ENCODE data around the gene FLOT1.

FLOT1 gene

DNA sequence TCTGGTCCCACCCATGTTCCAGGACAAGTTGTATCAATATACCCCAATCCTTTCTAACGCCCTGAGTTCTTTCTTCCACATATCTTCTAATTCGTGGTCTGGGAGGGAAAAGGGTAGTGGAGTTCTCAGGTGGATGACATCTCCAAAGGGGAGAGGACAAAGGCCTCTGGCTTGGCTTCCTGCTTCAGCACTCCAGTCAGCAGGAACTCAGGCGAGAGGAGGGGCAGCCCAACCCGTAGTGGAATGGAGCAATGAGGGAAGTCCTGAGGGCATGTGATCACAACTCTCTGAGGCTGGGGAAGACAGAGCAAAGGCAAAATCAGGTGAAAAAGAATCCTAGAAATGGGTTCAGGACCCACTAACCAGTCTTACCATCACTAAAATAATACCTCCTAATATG is 42.1 kb downstream of the FLOT1 start:
- no peak for DNase-seq (ENCODE audit: low spot score)

DNA sequence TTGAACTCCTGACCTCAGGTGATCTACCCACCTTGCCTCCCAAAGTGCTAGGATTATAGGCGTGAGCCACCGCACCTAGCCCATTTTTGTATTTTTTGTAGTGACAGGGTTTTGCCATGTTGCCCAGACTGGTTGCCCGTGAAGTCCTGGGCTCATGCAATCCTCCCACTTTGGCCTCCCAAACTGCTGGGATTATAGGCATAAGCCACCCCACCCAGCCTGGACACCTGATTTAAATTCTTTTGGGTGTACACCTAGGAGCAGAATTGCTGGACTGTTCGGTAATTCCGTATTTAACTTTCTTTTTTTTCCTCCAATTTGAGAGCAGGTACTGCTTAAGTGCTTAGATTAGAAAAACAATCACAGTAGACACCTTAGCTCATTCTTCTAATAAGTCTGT is 46.1 kb downstream of the FLOT1 start:
- DNase-seq (ENCODE audit: low spot score): no peak

DNA sequence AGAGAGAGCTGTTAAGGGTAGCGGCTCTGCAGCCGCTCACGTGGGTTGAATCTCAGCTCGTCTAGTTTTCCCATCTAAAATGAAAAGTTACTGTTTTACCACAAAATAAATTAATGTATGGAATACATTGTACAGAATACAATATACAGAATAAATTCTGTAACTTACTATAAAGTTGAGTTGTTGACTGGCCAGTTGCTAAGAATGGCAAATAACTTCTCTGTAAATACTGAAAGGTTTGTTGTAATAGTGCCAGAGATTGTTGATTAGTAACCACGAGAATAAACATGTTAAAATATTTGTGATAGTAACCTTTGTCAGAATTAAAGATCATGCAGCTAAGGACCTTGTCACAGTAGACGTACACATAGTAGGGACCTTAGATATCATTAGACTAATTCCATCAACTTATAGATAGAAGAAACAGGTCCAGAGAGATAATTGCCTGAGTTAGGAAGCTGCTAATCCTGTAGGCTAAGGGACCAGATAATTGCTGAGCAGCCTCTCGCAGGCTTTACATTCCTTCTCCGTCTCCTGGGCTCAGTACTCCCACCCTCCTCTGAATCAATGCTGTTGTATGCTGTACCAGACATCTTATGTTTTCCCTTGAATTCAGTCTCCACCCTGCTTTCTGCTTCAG is 51.2 kb downstream of the FLOT1 start:
- DNase-seq (ENCODE audit: low spot score): no peak

DNA sequence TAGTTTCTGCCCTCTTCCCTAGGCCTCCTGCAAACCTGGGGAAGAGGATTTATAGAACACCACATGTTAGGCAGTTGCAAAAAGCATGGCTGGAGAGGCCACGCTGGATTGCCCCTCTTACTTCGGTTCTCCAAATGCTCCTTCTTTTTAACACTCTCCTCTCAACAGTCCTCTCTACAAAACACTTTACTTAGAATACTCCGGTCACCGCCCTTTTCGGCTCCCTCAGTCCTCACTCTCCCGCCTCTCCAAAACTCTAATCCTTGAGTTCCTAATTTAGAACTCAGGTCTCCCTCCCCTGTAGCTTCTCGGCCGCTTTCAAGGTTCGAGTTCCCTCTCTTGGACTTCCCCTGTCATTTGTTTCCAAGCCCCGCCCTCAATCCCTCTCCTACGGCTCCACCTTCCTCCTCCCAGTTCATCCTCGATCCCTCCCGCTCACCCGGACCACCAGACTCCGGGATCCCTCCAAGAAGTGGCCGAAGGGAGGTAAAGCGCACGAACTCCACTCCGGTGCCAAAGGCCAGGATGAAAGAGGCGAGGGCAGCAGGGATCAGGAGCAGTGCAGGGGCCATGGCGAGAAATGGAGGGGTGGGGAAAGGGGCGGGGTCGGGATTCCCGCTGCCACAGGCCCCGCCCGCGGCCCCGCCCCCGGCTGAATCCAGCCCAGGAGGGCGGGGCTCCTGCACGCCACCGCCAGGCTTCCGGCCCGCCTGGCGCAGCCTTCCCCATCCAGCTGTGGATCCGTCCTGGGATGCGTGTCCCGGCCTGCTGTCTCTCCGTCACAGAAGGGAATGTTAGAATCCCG is 51.9 kb downstream of the FLOT1 start, which contains the start of gene NRM:
TSS of gene NRM (minus strand) at position 582 of the 805 bp plus-strand sequence. CDS start at position 572, 10 bp downstream.
- DNase-seq (ENCODE audit: low spot score): peak; percentile 91

DNA sequence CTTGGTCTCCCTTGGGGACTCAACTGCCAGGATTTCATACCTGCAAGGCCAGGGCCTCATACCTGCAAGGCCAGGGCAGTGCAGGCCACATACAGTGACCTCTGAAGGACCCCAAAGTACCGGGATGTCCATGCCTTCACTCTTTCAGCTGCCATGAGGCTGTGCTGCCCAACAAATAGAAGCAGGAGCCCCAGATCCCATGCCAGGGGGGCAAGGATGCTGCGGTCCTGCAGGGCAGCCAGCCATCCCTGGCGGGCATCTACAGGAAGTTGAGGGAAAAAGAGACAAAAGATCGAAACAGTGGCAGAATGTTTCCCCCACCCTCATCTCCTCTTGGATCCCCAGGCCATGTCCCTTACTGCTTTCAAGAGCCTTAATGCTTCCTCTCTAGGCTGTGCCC is 52.5 kb downstream of the FLOT1 start:
- DNase-seq (ENCODE audit: low spot score): no peak

DNA sequence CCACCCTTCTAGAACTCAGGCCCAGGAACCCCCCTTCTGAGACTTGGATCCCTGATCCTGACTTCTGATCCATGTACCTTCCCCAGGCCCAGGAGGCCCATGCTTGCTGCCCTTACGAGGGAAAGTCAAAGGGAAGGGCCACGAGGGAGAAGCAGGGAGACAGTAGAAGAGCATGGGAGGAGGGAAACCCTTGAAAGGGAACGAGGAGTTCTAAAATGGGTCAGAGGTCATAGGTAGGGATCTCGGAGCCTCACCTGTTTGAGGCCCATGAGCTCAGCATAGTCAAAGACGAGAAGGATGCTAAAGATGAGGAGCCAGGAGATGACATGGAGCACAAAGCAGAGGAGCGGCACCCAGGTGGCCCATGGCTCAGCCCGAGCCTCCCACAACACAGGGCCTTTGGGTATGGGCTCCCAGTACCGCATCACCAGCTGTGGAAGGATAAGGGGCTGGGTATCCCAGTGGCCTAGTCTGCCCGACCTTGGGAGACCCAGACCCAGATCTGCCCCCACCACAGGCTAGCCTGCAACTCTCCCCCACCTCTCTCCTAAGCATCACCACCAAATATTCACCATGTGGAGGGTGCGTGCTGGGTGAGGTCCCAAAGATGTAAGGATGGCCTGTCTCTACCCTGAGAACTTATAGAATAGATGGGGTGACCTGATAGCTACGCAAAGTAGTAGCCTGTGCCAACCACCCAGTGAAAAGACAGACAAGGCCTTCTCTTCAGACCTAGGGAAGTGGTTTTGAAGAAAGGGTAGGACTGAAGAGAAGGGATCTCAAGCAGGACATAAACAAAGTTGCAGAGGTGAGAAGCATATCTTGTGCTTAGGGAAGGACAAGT is 53.2 kb downstream of the FLOT1 start:
- DNase-seq (ENCODE audit: low spot score): no peak

DNA sequence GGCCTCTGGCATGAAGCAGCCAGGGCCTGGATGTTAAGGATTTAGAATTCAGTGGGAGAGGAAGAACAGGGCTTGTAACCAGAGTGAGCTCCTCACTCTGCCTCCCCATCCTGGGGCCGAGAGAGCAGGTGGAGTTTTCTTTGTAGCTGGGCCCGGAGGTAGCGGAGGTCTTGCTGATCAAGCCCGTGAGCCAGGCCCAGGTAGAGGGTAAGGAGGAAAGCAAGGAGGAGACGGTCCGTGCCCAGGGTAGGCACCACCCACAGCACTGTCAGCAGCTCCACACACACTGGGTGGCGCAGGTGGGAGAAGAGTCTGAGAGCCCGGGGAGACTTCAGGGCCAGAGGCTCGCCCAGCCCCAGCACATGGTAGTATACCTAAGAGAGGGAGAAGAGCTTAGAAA is 53.9 kb downstream of the FLOT1 start:
- no peak for DNase-seq (ENCODE audit: low spot score)

DNA sequence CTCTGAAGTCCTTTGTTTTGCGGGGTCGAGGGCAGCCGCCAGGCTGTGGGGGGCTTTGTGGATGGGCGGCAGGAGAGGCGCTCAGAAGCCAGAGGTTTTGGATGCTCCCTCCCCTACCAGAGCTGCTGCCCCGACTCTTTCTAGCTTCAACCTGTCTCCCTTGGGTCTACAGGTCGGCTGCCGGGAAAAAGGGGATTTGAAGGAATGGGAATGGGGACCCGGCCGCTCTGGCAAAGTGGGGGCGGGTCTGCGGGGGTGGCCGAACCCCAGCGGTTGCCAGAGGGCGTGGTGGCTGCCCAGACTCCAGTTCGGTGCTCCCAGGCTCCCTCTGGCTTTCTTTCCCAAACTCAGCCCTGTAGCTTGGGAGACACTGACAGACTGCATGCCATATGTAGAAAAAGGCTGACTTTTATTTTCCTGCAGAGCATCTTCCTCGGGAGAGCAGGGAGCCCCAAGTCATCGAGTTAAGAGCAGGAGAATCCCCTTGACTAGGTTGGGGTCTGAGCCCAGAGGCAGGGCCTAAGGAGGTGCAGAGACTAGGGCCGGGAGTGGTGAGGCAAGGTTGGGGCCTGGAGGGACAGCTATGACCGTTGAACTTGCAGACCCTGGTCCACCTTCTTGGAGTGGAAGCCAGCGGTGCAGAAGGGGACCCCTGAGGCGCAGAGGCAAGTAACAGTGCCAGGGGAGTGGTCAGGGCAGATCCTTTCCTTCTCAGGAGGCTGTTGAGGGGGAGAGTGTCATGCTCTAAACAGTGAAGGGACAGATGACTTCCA is 54.6 kb downstream of the FLOT1 start:
- peak; percentile 30 for DNase-seq (ENCODE audit: low spot score)

DNA sequence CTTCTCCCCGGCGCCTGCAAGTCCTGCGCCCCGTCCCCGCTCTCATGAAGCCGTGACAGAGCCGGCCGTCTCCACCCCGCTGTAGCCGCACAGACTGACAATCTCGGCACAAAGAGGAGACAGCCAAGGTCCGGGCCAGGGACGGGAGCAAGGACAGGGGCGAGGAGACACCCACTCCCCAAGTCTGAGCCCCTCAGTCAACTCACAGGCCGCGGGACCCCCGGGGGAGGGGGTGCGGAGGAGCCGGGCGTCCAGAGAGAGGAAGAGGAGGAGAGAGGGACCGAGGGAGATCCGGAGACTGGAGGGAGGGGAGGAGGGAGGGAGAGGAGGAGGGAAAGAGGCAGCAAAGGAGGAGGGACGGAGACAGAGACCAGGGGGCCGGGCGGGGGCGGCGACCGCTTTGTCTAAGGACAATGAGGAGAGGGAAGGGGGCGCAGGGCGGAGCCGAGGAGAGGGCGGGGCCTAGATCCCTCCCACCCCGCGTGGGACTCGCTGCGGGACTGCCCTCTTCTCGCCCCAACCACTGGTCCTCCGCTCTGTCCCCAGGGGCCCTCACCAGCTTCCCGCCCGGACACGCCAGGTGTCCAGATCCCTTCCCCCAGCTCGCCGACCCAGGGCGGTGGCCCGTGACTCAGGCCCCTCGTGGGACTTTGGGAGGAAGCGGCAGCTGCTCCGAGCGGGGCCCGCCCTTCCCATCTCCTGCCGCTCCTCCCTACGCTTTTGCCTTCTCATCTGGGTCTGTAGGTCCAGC is 55.4 kb downstream of the FLOT1 start:
- peak; percentile 94 for DNase-seq (ENCODE audit: low spot score)

DNA sequence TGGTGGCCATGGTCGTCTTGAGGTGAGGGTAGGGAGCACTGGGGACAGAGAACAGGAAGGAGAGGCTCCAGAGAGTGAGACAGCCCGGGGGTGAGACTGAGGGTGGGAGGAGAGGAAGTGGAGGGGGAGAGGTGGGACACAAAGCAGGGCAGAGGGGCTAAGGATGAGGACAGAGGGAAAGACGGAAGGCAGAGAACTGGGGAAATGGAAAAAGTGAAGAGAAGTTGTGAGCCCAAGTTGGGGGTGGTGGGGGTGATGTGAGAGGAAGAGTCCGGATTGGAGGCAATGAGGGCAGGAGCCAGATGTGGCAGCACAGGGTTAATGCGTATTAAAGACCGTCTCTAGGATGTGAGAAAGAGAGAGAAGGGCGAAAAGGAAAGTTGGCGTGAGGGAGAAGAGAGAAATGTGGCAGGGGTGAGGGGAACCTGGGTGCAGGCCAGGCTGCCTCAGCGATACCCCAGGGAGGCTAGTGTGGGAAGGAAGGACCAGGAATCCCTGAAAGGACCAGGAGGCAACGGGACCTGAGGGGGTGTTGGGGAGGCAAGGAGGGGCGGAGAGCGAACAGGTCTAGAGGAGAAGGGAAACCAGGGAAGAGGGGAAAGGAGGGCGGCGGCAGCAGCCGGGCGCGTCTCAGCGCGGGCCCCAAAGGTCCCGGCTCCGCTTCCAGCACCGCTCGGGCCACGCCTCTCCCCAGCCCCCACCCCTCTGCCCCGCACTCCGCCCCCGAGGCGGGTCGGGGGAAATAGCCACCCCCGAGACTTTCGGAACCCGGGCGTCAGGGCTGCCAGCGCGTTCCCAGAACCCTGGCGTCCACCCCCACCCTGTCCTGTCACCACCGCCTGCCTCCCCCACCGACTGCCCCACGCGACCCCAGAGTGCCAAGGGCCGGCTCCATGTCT is 56.2 kb downstream of the FLOT1 start, which contains the start of gene PPP1R18:
TSS of gene PPP1R18 (minus strand) at position 637 of the 899 bp plus-strand sequence. CDS start at position 10, 627 bp downstream.
- DNase-seq (ENCODE audit: low spot score): peak; percentile 65

DNA sequence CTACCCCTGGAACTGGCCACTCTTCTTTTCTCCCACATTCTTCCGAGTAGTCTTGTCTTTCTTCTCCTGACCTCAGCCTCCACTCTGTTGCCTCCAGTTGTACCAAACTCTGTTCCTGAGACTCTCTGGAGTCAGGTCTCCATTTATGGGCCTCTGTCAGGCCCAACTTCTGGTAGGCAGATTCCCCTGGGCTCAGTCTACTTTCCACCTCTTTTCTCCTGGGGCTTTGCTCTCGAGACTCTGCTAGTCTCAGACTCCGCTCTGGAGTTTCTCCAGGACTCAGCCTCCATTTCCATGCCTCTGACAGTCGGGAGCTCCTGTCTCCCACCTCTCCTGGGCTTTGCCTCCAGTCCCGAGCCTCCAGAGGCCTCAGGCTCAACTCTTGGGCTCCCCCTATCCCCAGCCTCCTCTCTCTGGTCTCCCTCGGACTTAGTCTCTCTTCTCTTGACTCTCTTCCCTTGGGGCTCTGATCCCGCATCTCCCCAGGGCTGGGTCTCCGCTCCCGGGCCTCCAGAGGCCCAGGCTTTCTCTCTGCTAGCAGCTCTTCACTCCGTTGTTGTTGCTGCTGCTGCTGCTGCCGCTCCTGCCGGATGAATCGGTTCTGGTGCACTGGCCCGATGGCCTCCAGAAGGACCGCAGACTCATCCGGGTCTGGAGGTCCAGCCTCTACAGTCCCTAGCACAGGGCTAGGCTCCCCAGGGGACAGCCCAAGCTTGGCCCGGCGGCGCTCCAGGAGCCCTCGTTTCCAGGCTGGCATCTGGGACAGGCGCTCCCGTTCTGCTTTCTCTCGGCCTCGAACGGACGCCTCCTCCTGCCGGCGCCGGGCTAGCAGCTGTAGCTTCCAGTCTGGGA is 57.1 kb downstream of the FLOT1 start:
- no peak for DNase-seq (ENCODE audit: low spot score)

DNA sequence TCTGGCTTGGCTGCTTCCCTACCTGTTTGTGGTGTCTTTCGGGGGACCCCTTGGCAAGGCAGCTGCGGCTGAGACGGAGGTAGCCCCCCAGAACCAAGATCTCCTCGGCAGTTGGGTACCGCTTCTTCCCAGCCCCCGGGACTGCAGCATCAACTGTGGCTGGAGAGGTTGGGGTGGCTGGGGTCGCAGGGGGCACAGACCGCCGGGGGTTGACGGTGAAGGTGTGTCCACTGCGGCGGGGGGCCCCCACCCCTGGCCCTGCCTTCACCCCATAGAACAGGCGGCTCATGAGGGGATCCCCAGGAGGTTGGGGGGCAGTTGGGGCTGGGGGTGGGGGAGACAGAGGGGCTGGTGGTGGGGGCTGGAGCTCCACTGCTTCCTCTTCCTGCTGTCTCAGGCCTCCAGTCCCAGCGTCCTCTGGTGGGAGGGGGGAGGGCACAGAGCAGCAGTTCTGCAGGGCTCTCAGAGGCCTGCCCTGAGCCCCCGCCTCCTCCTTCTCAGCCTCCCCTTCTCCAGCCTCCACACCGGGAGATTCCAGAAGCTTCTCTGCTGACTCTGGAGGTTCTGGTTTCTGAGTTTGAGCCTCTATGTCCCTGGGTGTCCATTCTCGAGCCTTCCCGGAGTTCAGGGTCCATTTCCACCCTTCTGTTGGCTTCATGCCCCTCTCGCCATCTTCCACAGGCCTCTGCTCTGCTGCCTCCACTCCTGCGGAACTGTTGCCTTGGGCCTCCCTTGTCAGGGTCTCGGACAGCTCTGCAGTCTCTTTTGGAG is 57.9 kb downstream of the FLOT1 start:
- DNase-seq (ENCODE audit: low spot score): no peak

DNA sequence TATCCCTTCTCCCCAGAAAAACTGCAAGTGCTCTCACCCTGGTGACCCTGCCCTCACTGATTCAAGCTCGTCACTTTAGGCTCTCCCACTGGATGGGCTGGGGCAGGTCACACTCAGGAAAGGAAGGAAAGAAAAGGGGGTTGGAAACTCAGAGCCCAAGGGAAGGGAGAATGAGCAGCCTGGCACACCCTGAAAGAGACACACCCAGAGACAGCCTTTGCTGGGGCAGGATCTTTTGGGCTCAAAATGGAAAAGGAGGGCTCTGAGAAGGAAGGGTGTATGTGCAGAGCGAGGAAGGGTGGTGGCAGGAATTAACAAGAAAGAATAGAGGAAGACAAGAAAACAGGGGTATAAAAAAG is 58.5 kb downstream of the FLOT1 start:
- DNase-seq (ENCODE audit: low spot score): no peak

DNA sequence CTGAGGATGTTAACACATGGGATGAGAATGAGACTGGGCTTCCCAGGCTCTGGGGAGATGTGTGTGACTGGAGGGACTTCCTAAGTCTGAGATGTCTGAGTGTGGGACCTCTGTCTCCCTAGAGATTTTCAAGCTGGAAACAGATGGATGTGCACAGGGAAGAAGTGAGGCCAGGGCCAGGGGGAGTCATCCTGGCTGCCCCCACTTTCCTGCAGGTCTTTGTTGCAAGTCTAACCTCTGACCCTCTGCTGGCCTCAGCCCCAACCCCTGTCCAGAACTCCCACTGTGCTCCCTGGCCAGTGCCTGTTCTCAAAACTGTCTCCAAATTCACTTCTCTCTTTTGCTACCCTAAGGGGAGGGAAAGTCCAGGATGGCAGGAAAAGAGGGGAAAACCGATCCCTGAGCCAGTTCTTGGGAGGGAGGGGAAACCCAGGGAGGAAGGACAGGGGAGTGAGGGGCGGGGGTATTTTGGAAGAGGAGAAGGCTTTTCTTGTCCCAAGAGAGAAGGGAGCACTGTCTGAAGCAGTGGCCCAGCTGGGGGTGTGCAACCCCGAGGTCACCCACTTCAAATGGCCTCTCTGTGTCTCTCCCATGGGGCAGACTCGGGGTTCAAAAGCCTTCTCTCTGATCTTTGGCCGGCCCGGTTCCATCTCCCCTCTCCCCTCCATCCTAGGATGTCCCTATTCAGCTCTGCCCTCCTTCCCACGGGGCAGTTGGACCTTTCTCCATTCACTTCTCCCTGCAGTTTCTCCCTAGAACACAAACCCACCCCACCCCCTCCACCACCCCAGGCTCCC is 59.1 kb downstream of the FLOT1 start:
- DNase-seq (ENCODE audit: low spot score): no peak

DNA sequence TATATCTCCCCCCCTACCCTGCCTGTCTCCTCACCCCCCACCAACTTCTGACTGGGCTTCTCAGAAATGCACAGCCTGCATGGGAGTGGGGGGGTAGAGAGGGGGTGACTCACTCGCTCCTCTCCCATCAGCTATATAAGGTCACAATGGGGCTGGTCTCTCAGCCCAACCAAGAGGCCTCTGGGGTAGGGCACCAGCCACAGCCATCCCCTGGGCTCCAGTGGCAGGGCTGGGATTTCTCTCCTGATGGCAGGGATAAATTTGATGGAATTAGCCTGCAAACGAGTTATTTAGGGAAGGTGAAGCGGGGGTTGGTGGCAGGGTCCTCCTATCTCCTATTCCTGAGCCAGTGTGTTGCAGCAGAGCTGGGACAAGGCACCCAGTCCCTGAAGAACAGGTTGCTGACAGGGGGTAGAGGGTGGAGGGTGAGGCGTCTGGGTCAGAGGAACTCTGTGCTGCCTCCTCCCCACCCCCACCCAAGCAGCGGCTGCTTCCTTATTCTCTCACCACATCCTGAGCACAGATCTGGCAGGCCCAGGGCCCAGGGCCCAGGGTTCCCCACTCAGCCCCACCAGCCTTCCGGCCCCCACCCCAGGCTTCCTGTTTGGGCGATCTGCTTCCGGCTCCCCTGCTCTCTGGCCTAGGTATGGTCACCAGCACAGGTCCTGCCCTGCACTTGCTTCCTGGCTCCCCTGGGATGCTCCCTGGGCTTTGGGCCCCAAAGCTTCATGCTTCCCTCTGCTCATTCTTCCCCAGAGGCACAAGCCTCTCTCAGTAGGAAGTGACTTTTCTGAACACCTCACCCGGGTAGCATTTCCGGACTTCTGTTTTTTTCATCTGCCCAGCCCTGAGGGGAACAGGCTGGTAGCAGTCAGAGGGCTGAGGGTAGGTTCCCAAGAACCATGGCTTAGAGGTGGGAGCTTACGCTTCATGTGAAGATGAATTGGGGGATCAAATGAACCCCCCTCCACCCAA is 60.1 kb downstream of the FLOT1 start:
- DNase-seq (ENCODE audit: low spot score): peak; percentile 89

DNA sequence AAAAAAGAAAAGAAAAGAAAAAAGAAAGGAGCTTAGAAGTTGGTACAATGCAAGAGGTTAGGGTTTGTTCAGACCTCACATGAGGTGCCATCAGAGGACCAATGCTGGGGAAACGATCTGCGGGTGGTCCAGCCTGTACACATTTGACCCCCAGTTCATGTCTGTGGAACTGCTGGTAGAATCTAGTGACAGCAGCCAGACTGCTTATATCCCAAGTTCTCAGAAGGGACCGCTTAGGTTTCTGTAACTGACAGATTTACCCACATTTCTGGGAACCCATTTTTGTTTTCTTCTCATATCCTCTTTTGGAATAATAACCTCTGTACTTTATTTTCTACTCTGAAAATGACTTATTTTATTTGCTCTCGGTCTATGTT is 60.7 kb downstream of the FLOT1 start:
- DNase-seq (ENCODE audit: low spot score): no peak
